ENCODE measurements around the gene RPS10. TPM values are rescaled to one million over a fixed set of nuclear protein-coding genes. Genes with fewer than 3 reads are reported as not detected.

The RPS10 gene
- total RNA-seq (100 to 1,000 TPM; 551 to 913 (median 607) TPM), polyA plus RNA-seq (1,000 to 10,000 TPM; 1,305 to 2,567 TPM)
- long read RNA-seq, donor 1, transcript RPS10-209 (6 exons, 588 nt) = major isoform, 74 of 99 reads
- long read RNA-seq, donor 1, partial matches to known transcripts = 23 of 99 reads
- long read RNA-seq, donor 1, other reads (novel, unspliced or antisense) = 0 of 99 reads
- long read RNA-seq, donor 2, transcript RPS10-209 (6 exons, 588 nt) = major isoform, 94 of 130 reads
- long read RNA-seq, donor 2, partial matches to known transcripts = 35 of 130 reads
- long read RNA-seq, donor 2, other reads (novel, unspliced or antisense) = 0 of 130 reads
- long read RNA-seq, donor 3, transcript RPS10-209 (6 exons, 588 nt) = major isoform, 19 of 21 reads
- long read RNA-seq, donor 3, partial matches to known transcripts = 1 of 21 reads
- long read RNA-seq, donor 3, other reads (novel, unspliced or antisense) = 1 of 21 reads

- Histone ChIP-seq H3K4me3 (peak within 1 kb of the TSS; percentile 66 to 92 (median 75)), H3K9me3 (no peaks in the 10 kb centered on the region), H3K27me3 (no peaks in the 10 kb centered on the region), H3K27ac (peak within 1 kb of the TSS; percentile 68 to 89 (median 84)), H3K4me1 (peaks cover 0 to 25% (median 16%) of the 10 kb centered on the region in 9 donors), H3K36me3 (peaks cover 3 to 43% (median 36%) of the 10 kb centered on the region in 9 donors)
- peak; percentile 98 to 100 (median 99) for ATAC-seq
- DNase-seq = peak; percentile 93 to 96
- 0 to 1% methylated on average over 55 to 58 of the region's 58 CpGs for WGBS, 2 donors
- intact Hi-C loops (cut with DNase I) = loop anchor here in 1 of 10 donors (5.0 kb wide), 1 partner anchor 182 kb away; no protein-coding TSS in a partner anchor
- peak in 1 of 9 donors; percentile 39 for TF ChIP-seq CTCF (IDR thresholded peaks at IDR 0.05)
These were observed at the start of gene RPS10 for GRCh38 chr6:34425498-34426410. Gene RPS10, minus strand, starts transcription at chr6:34426069. Its CDS starts 848 bp downstream, at chr6:34425221.

GRCh38 chr6:34475238-34475682 is 49.4 kb upstream of the RPS10 start:
- no peaks in the 10 kb centered on the region for H3K4me1 ChIP-seq
- no peak for TF ChIP-seq CTCF (IDR thresholded peaks at IDR 0.05)
- no peak overlapping the region for H3K27ac ChIP-seq
- no peaks in the 10 kb centered on the region for H3K27me3 ChIP-seq
- WGBS, 2 donors = 62 to 66% methylated on average over 5 of the region's 5 CpGs
- ATAC-seq (no peak), DNase-seq (no peak)
- intact Hi-C loops (cut with DNase I) = no loop called here
- H3K9me3 ChIP-seq = peaks cover 0 to 12% (median 0%) of the 10 kb centered on the region in 11 donors
- H3K36me3 ChIP-seq = no peaks in the 10 kb centered on the region
- no peak overlapping the region for H3K4me3 ChIP-seq

- Histone ChIP-seq H3K9me3 (peaks cover 0 to 12% (median 0%) of the 10 kb centered on the region in 11 donors), H3K27ac (no peak overlapping the region), H3K36me3 (no peaks in the 10 kb centered on the region), H3K27me3 (no peaks in the 10 kb centered on the region), H3K4me1 (no peaks in the 10 kb centered on the region), H3K4me3 (no peak overlapping the region)
- intact Hi-C loops (cut with DNase I) = no loop called here
- DNase-seq (no peak), ATAC-seq (no peak)
- WGBS, 2 donors = 75 to 87% methylated on average over 2 of the region's 2 CpGs
- no peak for TF ChIP-seq CTCF (IDR thresholded peaks at IDR 0.05)
These were observed 48.9 kb upstream of the RPS10 start for GRCh38 chr6:34474754-34475153.

- Histone ChIP-seq H3K9me3 (peaks cover 0 to 12% (median 0%) of the 10 kb centered on the region in 11 donors), H3K27ac (no peak overlapping the region), H3K4me1 (no peaks in the 10 kb centered on the region), H3K27me3 (no peaks in the 10 kb centered on the region), H3K36me3 (no peaks in the 10 kb centered on the region), H3K4me3 (no peak overlapping the region)
- WGBS, 2 donors = 84 to 90% methylated on average over 1 of the region's 1 CpG
- ATAC-seq (no peak), DNase-seq (no peak)
- no peak for TF ChIP-seq CTCF (IDR thresholded peaks at IDR 0.05)
- intact Hi-C loops (cut with DNase I) = no loop called here
These were observed 48.1 kb upstream of the RPS10 start for GRCh38 chr6:34473967-34474366.
